ENCODE data around the gene OSBP2.

DNA sequence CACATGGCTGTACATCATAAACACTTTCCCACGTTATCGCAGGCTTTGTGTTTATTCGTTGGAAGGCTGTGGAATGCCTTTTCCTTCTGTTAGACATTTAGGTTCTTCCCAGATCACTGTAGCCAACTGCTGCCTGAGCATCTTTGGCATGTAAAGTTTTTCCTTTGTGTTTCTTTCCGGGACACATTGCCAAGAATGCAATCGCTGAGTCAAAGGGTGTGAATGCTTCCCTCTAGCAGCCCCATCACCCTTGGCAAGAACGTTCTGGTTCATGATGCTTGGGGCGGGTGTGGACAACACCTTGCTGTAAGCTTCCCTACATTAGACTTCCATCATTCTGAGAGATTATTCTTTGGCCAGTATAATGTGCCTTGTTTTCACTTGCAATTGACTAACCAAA, 136.2 kb downstream of the OSBP2 start:
- no peak for TF ChIP-seq ELF4 (IDR thresholded peaks at IDR 0.05)
- TF ChIP-seq SUZ12 (IDR thresholded peaks at IDR 0.05) = no peak
- TF ChIP-seq FOXA1 (IDR thresholded peaks at IDR 0.05) = no peak
- TF ChIP-seq FOXK2 (IDR thresholded peaks at IDR 0.05) = no peak
- TF ChIP-seq ARNT (IDR thresholded peaks at IDR 0.05) = no peak
- TF ChIP-seq BHLHE40 (IDR thresholded peaks at IDR 0.05; ENCODE audit: borderline replicate concordance) = no peak
